Regular cardiac myocyte (primary cell): ENCODE measurements around the gene GAR1. TPM values are rescaled to one million over a fixed set of nuclear protein-coding genes. Genes with fewer than 3 reads are reported as not detected.

ENCODE experiments used
- total RNA-seq: library from RNA; depleted of rRNA; stranded (reverse); fragments of >200 nt; gene quantifications from 2 replicates; pipeline ENCODE4 v1.2.3, GENCODE V29; 2014

The GAR1 gene
- total RNA-seq: 1.4 and 5.8 TPM in 2 replicates

GRCh38 chr4:109815151-109816081 lies at the start of gene GAR1:
GAR1 (plus strand) TSS chr4:109815762; CDS start chr4:109816165, 403 bp downstream.

GRCh38 chr4:109801895-109802319 lies 13.7 kb upstream of the GAR1 start, which contains the start of gene CFI:
CFI (minus strand) TSS chr4:109801999; CDS start chr4:109801971, 28 bp downstream.

GRCh38 chr4:109827672-109828071 lies 12.1 kb downstream of the GAR1 start, which contains the start of gene RRH:
RRH (plus strand) TSS chr4:109827972; CDS start chr4:109828028, 56 bp downstream.

GRCh38 chr4:109847896-109848442 lies 32.4 kb downstream of the GAR1 start, which contains the start of gene LRIT3:
LRIT3 (plus strand) TSS chr4:109848107; CDS start chr4:109848202, 95 bp downstream.

Other genes with a start within 250 kb of the GAR1 start
- 27.6 and 37.6 TPM in 2 replicates for gene CASP6, start 112.3 kb upstream of the GAR1 start, total RNA-seq
- 11.9 and 30.4 TPM in 2 replicates for gene PLA2G12A, start 85.7 kb upstream of the GAR1 start, total RNA-seq
- gene CFI, start 13.8 kb upstream of the GAR1 start, total RNA-seq: 2.5 and 12.4 TPM in 2 replicates
- gene RRH, start 12.2 kb downstream of the GAR1 start, total RNA-seq: not detected in 2 replicates
- under 0.01 TPM in 1 of 2 replicates, not detected in the other for gene LRIT3, start 32.3 kb downstream of the GAR1 start, total RNA-seq
- 0.19 and 0.56 TPM in 2 replicates for gene EGF, start 97.1 kb downstream of the GAR1 start, total RNA-seq